ENCODE data around the gene DNAI1. TPM values are rescaled to one million over a fixed set of nuclear protein-coding genes. Genes with fewer than 3 reads are reported as not detected.

Gene DNAI1
- total and polyA plus RNA-seq, 2 experiments from 2014 or later = 0.57 TPM; not detected in 1

GRCh38 chr9:34564617-34565016, 106.0 kb downstream of the DNAI1 start:
- no peaks in the 10 kb centered on the region for H3K9me2 ChIP-seq (replicated peaks; ENCODE audit: insufficient read depth)
- H3K27ac ChIP-seq = no peak overlapping the region
- H3K79me2 ChIP-seq = no peaks in the 10 kb centered on the region
- no peaks in the 10 kb centered on the region for H3K9me3 ChIP-seq (ENCODE audit: low read depth)
- no peak overlapping the region for H3K4me2 ChIP-seq
- no peaks in the 10 kb centered on the region for H3K36me3 ChIP-seq (replicated peaks; ENCODE audit: insufficient read depth, low read depth)
- DNase-seq (ENCODE audit: low spot score) = no peak
- no peak overlapping the region for H2AFZ ChIP-seq
- H4K20me1 ChIP-seq (ENCODE audit: insufficient read depth, poor library complexity, severe bottlenecking) = no peaks in the 10 kb centered on the region
- H3K27me3 ChIP-seq = no peaks in the 10 kb centered on the region
- H3K4me1 ChIP-seq (ENCODE audit: insufficient read depth) = peaks cover 15% of the 10 kb centered on the region
- WGBS (ENCODE audit: low lambda C conversion rate, missing lambda C conversion rate) = 93% methylated on average over 15 of the region's 16 CpGs
- no peak overlapping the region for H3K4me3 ChIP-seq
- TF ChIP-seq EZH2phosphoT487 (IDR thresholded peaks at IDR 0.05; ENCODE audit: low read depth, severe bottlenecking, unreplicated experiment) = no peak

DNA sequence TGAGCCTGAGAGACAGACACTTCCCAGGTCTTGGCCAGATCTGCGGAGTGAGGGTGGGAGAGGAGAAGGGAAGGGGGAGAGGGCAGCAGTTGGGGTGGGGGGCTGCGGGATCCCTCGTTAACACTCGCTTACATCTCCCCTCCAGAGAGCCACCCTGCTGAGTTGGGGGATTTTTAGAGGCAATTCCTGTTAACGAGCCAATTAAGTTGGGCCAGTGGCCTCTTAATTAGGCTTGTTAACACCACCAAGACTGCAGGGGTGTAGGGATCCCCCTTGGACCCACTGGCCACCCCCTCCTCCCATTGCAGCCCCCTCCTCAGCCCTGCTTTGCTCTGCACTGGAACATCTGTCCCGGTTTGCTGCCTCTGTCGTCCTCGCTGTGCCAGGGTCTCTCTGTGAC, 107.3 kb downstream of the DNAI1 start:
- H2AFZ ChIP-seq = no peak overlapping the region
- H3K27ac ChIP-seq = no peak overlapping the region
- H3K9me3 ChIP-seq (ENCODE audit: low read depth) = no peaks in the 10 kb centered on the region
- H3K4me1 ChIP-seq (ENCODE audit: insufficient read depth) = peaks cover 5% of the 10 kb centered on the region
- whole genome bisulfite sequencing (ENCODE audit: low lambda C conversion rate, missing lambda C conversion rate) = 80% methylated on average over 4 of the region's 8 CpGs
- no peaks in the 10 kb centered on the region for H4K20me1 ChIP-seq (ENCODE audit: insufficient read depth, poor library complexity, severe bottlenecking)
- no peak overlapping the region for H3K4me3 ChIP-seq
- TF ChIP-seq EZH2 (IDR thresholded peaks at IDR 0.05; ENCODE audit: borderline replicate concordance) (no peak), EZH2phosphoT487 (IDR thresholded peaks at IDR 0.05; ENCODE audit: low read depth, severe bottlenecking, unreplicated experiment) (no peak), CTCF (IDR thresholded peaks at IDR 0.05; ENCODE audit: poor library complexity) (no peak)
- H3K4me2 ChIP-seq = no peak overlapping the region
- H3K36me3 ChIP-seq (replicated peaks; ENCODE audit: insufficient read depth, low read depth) = no peaks in the 10 kb centered on the region
- H3K27me3 ChIP-seq = no peaks in the 10 kb centered on the region
- no peaks in the 10 kb centered on the region for H3K9me2 ChIP-seq (replicated peaks; ENCODE audit: insufficient read depth)
- no peaks in the 10 kb centered on the region for H3K79me2 ChIP-seq
- no peak for DNase-seq (ENCODE audit: low spot score)

DNA sequence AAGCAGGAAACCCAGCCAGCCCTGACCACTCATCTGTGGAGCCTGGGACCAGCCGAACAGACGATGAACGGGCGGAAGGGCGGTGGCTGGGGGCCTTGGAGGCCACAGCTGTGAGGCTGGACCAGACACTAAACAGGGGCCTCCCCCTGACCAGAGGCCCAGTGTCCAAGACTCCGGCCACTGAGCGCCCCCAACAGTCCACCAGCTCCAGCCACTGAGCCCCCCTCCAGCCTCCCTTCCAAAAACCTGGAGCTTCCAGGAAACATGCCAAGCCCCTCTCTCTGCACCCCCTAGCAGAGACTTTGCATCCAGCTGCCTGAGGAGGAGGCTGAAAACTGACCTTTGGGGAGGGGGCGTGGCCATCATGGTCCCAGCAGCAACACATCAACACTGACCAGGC, 107.7 kb downstream of the DNAI1 start:
- Histone ChIP-seq H4K20me1 (ENCODE audit: insufficient read depth, poor library complexity, severe bottlenecking) (no peaks in the 10 kb centered on the region), H3K4me1 (ENCODE audit: insufficient read depth) (peaks cover 7% of the 10 kb centered on the region), H3K79me2 (no peaks in the 10 kb centered on the region), H3K4me2 (no peak overlapping the region), H3K27me3 (no peaks in the 10 kb centered on the region), H3K4me3 (no peak overlapping the region), H3K27ac (no peak overlapping the region), H2AFZ (no peak overlapping the region), H3K9me3 (ENCODE audit: low read depth) (no peaks in the 10 kb centered on the region), H3K36me3 (replicated peaks; ENCODE audit: insufficient read depth, low read depth) (no peaks in the 10 kb centered on the region), H3K9me2 (replicated peaks; ENCODE audit: insufficient read depth) (no peaks in the 10 kb centered on the region)
- no peak for TF ChIP-seq EZH2phosphoT487 (IDR thresholded peaks at IDR 0.05; ENCODE audit: low read depth, severe bottlenecking, unreplicated experiment)
- TF ChIP-seq EZH2 (IDR thresholded peaks at IDR 0.05; ENCODE audit: borderline replicate concordance) = no peak
- TF ChIP-seq CTCF (IDR thresholded peaks at IDR 0.05; ENCODE audit: poor library complexity) = no peak
- WGBS (ENCODE audit: low lambda C conversion rate, missing lambda C conversion rate) = 82% methylated on average over 8 of the region's 8 CpGs
- no peak for DNase-seq (ENCODE audit: low spot score)

GRCh38 chr9:34566972-34567371, 108.4 kb downstream of the DNAI1 start:
- no peak overlapping the region for H3K4me2 ChIP-seq
- no peaks in the 10 kb centered on the region for H3K9me3 ChIP-seq (ENCODE audit: low read depth)
- no peaks in the 10 kb centered on the region for H3K9me2 ChIP-seq (replicated peaks; ENCODE audit: insufficient read depth)
- DNase-seq (ENCODE audit: low spot score) = no peak
- no peaks in the 10 kb centered on the region for H4K20me1 ChIP-seq (ENCODE audit: insufficient read depth, poor library complexity, severe bottlenecking)
- H3K36me3 ChIP-seq (replicated peaks; ENCODE audit: insufficient read depth, low read depth) = no peaks in the 10 kb centered on the region
- 96% methylated on average over 6 of the region's 6 CpGs for WGBS (ENCODE audit: low lambda C conversion rate, missing lambda C conversion rate)
- no peak overlapping the region for H3K27ac ChIP-seq
- no peak overlapping the region for H3K4me3 ChIP-seq
- H3K27me3 ChIP-seq = no peaks in the 10 kb centered on the region
- H3K79me2 ChIP-seq = no peaks in the 10 kb centered on the region
- TF ChIP-seq EZH2phosphoT487 (IDR thresholded peaks at IDR 0.05; ENCODE audit: low read depth, severe bottlenecking, unreplicated experiment) = no peak
- no peak for TF ChIP-seq CTCF (IDR thresholded peaks at IDR 0.05; ENCODE audit: poor library complexity)
- TF ChIP-seq EZH2 (IDR thresholded peaks at IDR 0.05; ENCODE audit: borderline replicate concordance) = no peak
- peaks cover 7% of the 10 kb centered on the region for H3K4me1 ChIP-seq (ENCODE audit: insufficient read depth)
- no peak overlapping the region for H2AFZ ChIP-seq

Measured in hepatocyte (in vitro differentiated cells).